Stomach (tissue), 4 donors: ENCODE data around the gene BLVRA.

Source experiments
- CTCF ChIP-seq, 7 experiments: fragments of 450-650 bp in 4 of 7; fragments of 200-600 bp in 3 of 7; sonication (generic) in 3 of 7; IDR thresholded peaks; one replicate each; pipeline ENCODE4 v1.5.1; 2016 to 2019; ENCODE audit warnings: antibody characterized with exemption in 7 of 7, control low read depth in 2 of 7, mild to moderate bottlenecking in 1 of 7
- POLR2A ChIP-seq, 4 donors: fragments of 450-650 bp; IDR thresholded peaks; one replicate each; pipeline ENCODE4 v1.6.1; 2016; ENCODE audit warnings: antibody characterized with exemption in 4 of 4, control low read depth in 2 of 4, mild to moderate bottlenecking in 1 of 4, moderate library complexity in 1 of 4
- POLR2AphosphoS5 ChIP-seq, 3 donors: sonication (generic); formaldehyde crosslinking; IDR thresholded peaks; one replicate each; pipeline ENCODE4 v1.6.1; 2016; ENCODE audit warnings: antibody characterized with exemption in 3 of 3

- no peak for TF ChIP-seq CTCF (IDR thresholded peaks at IDR 0.05)
- no peak for TF ChIP-seq POLR2A (IDR thresholded peaks at IDR 0.05)
- no peak for TF ChIP-seq POLR2AphosphoS5 (IDR thresholded peaks at IDR 0.05)
These were observed 65.5 kb downstream of the BLVRA start for GRCh38 chr7:43823941-43824340.
